ENCODE measurements around the gene HCN3. TPM values are rescaled to one million over a fixed set of nuclear protein-coding genes. Genes with fewer than 3 reads are reported as not detected.
"Not testable (repeated sequence)": the region's sequence is repeated elsewhere in the genome, so short reads cannot be mapped to it uniquely, and the experiment has no call there.

The HCN3 gene
- total and polyA plus RNA-seq, 4 experiments from 2014 or later: 0.10 to 5.3 (median 2.6) TPM

DNA sequence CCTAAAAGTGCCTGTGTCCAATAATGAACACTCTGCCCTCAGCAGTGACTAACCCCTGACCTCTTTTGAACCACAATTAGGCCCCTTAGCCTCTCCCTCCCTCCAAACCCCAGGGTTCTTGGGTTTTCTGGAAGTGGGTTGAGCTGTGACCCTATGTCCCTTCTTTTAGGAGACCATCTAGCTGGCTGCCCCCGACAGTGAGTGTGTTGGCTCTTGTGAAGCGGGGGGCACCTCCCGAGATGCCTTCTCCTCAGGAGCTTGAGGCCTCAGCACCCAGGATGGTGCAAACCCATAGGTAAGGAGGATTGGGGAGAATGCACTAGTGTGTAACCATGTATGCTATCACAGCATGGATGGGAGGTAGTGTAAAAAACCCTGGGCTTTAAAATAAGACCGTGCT is 50.7 kb downstream of the HCN3 start:
- Histone ChIP-seq H3K36me3 (ENCODE audit: insufficient read depth, low read length) (peaks cover 13% of the 10 kb centered on the region), H3K4me3 (ENCODE audit: low read length in 2 of 2) (no peak overlapping the region), H3K27ac (ENCODE audit: low read depth, low read length) (no peak overlapping the region), H3K4me1 (ENCODE audit: insufficient read depth, low read length) (peaks cover 6% of the 10 kb centered on the region), H3K27me3 (ENCODE audit: insufficient read depth, low read length) (no peaks in the 10 kb centered on the region), H3K9me3 (ENCODE audit: control insufficient read depth in 1 of 2, low read length in 2 of 2) (no peaks in the 10 kb centered on the region)
- peak overlapping the region in 1 of 8 donors; percentile 39 for H3K4me3 Mint-ChIP-seq
- ChIA-PET POLR2A (ENCODE audit: partially characterized antibody) (interaction anchor here (0.6 to 2.3 kb wide), 7 partner anchors 11 to 135 kb away, joined by 3 to 6 read pairs (median 3); partner anchors contain the start of gene FDPS), CTCF (ENCODE audit: partially characterized antibody) (interaction anchor here (1.6 kb wide), 1 partner anchor 77 kb away, joined by 6 read pairs; no protein-coding TSS in a partner anchor)
- no peak for DNase-seq
- H3K27ac Mint-ChIP-seq: peak overlapping the region in 2 of 7 donors; percentile 35 to 53
- peaks cover 2 to 17% (median 9%) of the 10 kb centered on the region in 4 donors for H3K4me1 Mint-ChIP-seq
- H3K9me3 Mint-ChIP-seq: no peaks in the 10 kb centered on the region
- peaks cover 9 to 17% of the 10 kb centered on the region in 2 donors for H3K36me3 Mint-ChIP-seq
- H3K27me3 Mint-ChIP-seq: no peaks in the 10 kb centered on the region
- intact Hi-C loops (cut with micrococcal nuclease): loop anchor here (10.0 kb wide), 1 partner anchor 153 kb away; the partner anchor contains the start of genes KRTCAP2 and TRIM46

GRCh38 chr1:155328856-155329255 is 51.6 kb downstream of the HCN3 start:
- intact Hi-C loops (cut with micrococcal nuclease): loop anchor here (10.0 kb wide), 1 partner anchor 154 kb away; the partner anchor contains the start of genes KRTCAP2 and TRIM46
- H3K36me3 ChIP-seq (ENCODE audit: insufficient read depth, low read length): peaks cover 13% of the 10 kb centered on the region
- H3K4me3 Mint-ChIP-seq; H3K27me3 ChIP-seq (ENCODE audit: insufficient read depth, low read length); H3K4me3 ChIP-seq (ENCODE audit: low read length in 2 of 2); H3K27me3 Mint-ChIP-seq; H3K9me3 ChIP-seq (ENCODE audit: control insufficient read depth in 1 of 2, low read length in 2 of 2); H3K27ac Mint-ChIP-seq; H3K27ac ChIP-seq (ENCODE audit: low read depth, low read length); H3K4me1 ChIP-seq (ENCODE audit: insufficient read depth, low read length); DNase-seq; H3K9me3 Mint-ChIP-seq: not testable (repeated sequence)
- POLR2A ChIA-PET (ENCODE audit: partially characterized antibody): interaction anchor here (1.0 to 2.3 kb wide), 3 partner anchors 10 to 78 kb away, joined by 3 to 6 read pairs (median 4); partner anchors contain the start of gene FDPS
- peaks cover 2 to 15% (median 9%) of the 10 kb centered on the region in 4 donors for H3K4me1 Mint-ChIP-seq
- peaks cover 13 to 22% of the 10 kb centered on the region in 2 donors for H3K36me3 Mint-ChIP-seq
- CTCF ChIA-PET (ENCODE audit: partially characterized antibody): interaction anchor here (1.6 kb wide), 1 partner anchor 77 kb away, joined by 6 read pairs; no protein-coding TSS in a partner anchor

DNA sequence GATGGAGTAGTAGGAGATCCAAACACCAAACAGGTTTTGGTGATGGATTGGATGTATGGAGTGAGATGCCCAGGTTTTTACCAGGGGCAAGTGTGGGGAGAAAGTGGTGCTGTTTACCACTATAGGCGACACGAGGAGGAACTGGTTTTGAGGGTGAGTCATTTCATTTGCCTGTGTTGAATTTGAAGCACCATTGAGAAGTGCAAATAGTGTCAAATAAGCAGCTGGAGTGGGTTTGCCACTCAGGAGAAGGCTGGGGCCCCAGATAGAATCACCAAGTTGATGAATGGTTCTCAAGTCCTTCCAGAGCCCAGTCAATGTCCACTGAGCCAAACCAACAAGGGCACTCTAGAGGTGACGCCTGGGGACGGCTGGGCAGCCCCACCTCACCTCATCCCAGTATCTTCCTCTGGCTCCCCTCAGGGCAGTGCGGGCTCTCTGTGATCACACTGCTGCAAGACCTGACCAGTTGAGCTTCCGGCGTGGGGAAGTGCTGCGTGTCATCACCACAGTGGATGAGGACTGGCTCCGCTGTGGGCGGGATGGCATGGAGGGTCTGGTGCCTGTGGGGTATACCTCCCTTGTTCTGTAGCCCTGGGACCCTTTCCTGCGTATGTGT is 52.8 kb downstream of the HCN3 start:
- Mint-ChIP-seq H3K4me1 (peaks cover 2 to 9% (median 9%) of the 10 kb centered on the region in 4 donors), H3K27ac (peak overlapping the region in 2 of 7 donors; percentile 46 to 68), H3K9me3 (no peaks in the 10 kb centered on the region), H3K36me3 (peaks cover 13 to 24% of the 10 kb centered on the region in 2 donors), H3K27me3 (no peaks in the 10 kb centered on the region), H3K4me3 (no peak overlapping the region)
- H3K9me3 ChIP-seq (ENCODE audit: control insufficient read depth in 1 of 2, low read length in 2 of 2): no peaks in the 10 kb centered on the region
- DNase-seq: no peak
- ChIA-PET POLR2A (ENCODE audit: partially characterized antibody) (no interaction called here), CTCF (ENCODE audit: partially characterized antibody) (no interaction called here)
- no peaks in the 10 kb centered on the region for H3K27me3 ChIP-seq (ENCODE audit: insufficient read depth, low read length)
- H3K4me1 ChIP-seq (ENCODE audit: insufficient read depth, low read length): peaks cover 2% of the 10 kb centered on the region
- H3K4me3 ChIP-seq (ENCODE audit: low read length in 2 of 2): no peak overlapping the region
- intact Hi-C loops (cut with micrococcal nuclease): loop anchor here (10.0 kb wide), 1 partner anchor 155 kb away; the partner anchor contains the start of genes KRTCAP2 and TRIM46
- H3K27ac ChIP-seq (ENCODE audit: low read depth, low read length): no peak overlapping the region
- H3K36me3 ChIP-seq (ENCODE audit: insufficient read depth, low read length): peaks cover 13% of the 10 kb centered on the region

- H3K4me1 Mint-ChIP-seq: peaks cover 0 to 5% (median 0%) of the 10 kb centered on the region in 4 donors
- ChIA-PET POLR2A (ENCODE audit: partially characterized antibody) (interaction anchor here (1.9 kb wide), 1 partner anchor 11 kb away, joined by 7 read pairs; no protein-coding TSS in a partner anchor), CTCF (ENCODE audit: partially characterized antibody) (interaction anchor here (0.9 kb wide), 2 partner anchors 11 kb away, joined by 3 to 4 read pairs; no protein-coding TSS in a partner anchor)
- no peak for DNase-seq
- H3K9me3 ChIP-seq (ENCODE audit: control insufficient read depth in 1 of 2, low read length in 2 of 2): no peaks in the 10 kb centered on the region
- H3K27me3 ChIP-seq (ENCODE audit: insufficient read depth, low read length): no peaks in the 10 kb centered on the region
- H3K36me3 Mint-ChIP-seq: peaks cover 31 to 62% of the 10 kb centered on the region in 2 donors
- peaks cover 49% of the 10 kb centered on the region for H3K36me3 ChIP-seq (ENCODE audit: insufficient read depth, low read length)
- intact Hi-C loops (cut with micrococcal nuclease): no loop called here
- no peaks in the 10 kb centered on the region for H3K4me1 ChIP-seq (ENCODE audit: insufficient read depth, low read length)
- no peak overlapping the region for H3K4me3 Mint-ChIP-seq
- no peaks in the 10 kb centered on the region for H3K9me3 Mint-ChIP-seq
- no peaks in the 10 kb centered on the region for H3K27me3 Mint-ChIP-seq
- H3K4me3 ChIP-seq (ENCODE audit: low read length in 2 of 2): no peak overlapping the region
- peak overlapping the region in 1 of 7 donors; percentile 18 for H3K27ac Mint-ChIP-seq
- no peak overlapping the region for H3K27ac ChIP-seq (ENCODE audit: low read depth, low read length)
Measured at GRCh38 chr1:155334962-155335361, 57.7 kb downstream of the HCN3 start.

Other genes starting within 250 kb of the HCN3 start
- 1 to 10 TPM; 4.0 to 4.1 TPM for gene DCST2, start 243.7 kb upstream of the HCN3 start, total RNA-seq
- gene DCST2, start 243.7 kb upstream of the HCN3 start, polyA plus RNA-seq: not detected
- under 1 TPM in 1 of 2 experiments, not detected in 1; 0.14 TPM for gene DCST1, start 243.6 kb upstream of the HCN3 start, total RNA-seq
- gene DCST1, start 243.6 kb upstream of the HCN3 start, polyA plus RNA-seq: not detected
- gene ADAM15, start 226.1 kb upstream of the HCN3 start, total RNA-seq: 10 to 100 TPM; 33.6 to 39.8 TPM
- gene ADAM15, start 226.1 kb upstream of the HCN3 start, polyA plus RNA-seq: 10 to 100 TPM; 14.8 to 18.2 TPM
- 1 to 10 TPM; 6.0 to 8.5 TPM for gene EFNA4, start 213.7 kb upstream of the HCN3 start, total RNA-seq
- 1 to 10 TPM; 2.5 to 3.5 TPM for gene EFNA4, start 213.7 kb upstream of the HCN3 start, polyA plus RNA-seq
- 1 to 10 TPM; 2.0 to 4.3 TPM for gene EFNA3, start 198.6 kb upstream of the HCN3 start, total RNA-seq
- gene EFNA3, start 198.6 kb upstream of the HCN3 start, polyA plus RNA-seq: 1 to 10 TPM in 1 of 2 donors, under 1 TPM in 1; 0.34 to 1.5 TPM
- gene EFNA1, start 149.6 kb upstream of the HCN3 start, total RNA-seq: 1 to 10 TPM; 1.2 to 1.9 TPM
- gene EFNA1, start 149.6 kb upstream of the HCN3 start, polyA plus RNA-seq: 1 to 10 TPM in 1 of 2 donors, under 1 TPM in 1; 0.84 to 2.0 TPM
- 10 to 100 TPM; 20.1 to 22.8 TPM for gene SLC50A1, start 141.6 kb upstream of the HCN3 start, total RNA-seq
- 10 to 100 TPM; 50.3 to 91.7 TPM for gene SLC50A1, start 141.6 kb upstream of the HCN3 start, polyA plus RNA-seq
- gene DPM3, start 136.9 kb upstream of the HCN3 start, total RNA-seq: 10 to 100 TPM; 51.6 to 53.6 TPM
- gene DPM3, start 136.9 kb upstream of the HCN3 start, polyA plus RNA-seq: 100 to 1,000 TPM; 101 to 119 TPM
- gene KRTCAP2, start 104.2 kb upstream of the HCN3 start, total RNA-seq: 100 to 1,000 TPM; 173 to 180 TPM
- 100 to 1,000 TPM; 469 to 488 TPM for gene KRTCAP2, start 104.2 kb upstream of the HCN3 start, polyA plus RNA-seq
- gene TRIM46, start 103.6 kb upstream of the HCN3 start, total RNA-seq: 1 to 10 TPM; 8.4 to 8.5 TPM
- gene TRIM46, start 103.6 kb upstream of the HCN3 start, polyA plus RNA-seq: 1 to 10 TPM; 1.6 to 3.6 TPM
- gene THBS3, start 69.6 kb upstream of the HCN3 start, total RNA-seq: 10 to 100 TPM; 30.9 to 33.5 TPM
- gene THBS3, start 69.6 kb upstream of the HCN3 start, polyA plus RNA-seq: 1 to 10 TPM; 6.1 to 6.7 TPM
- gene MTX1, start 68.8 kb upstream of the HCN3 start, total RNA-seq: 10 to 100 TPM; 17.7 to 18.2 TPM
- 10 to 100 TPM; 42.5 to 65.5 TPM for gene MTX1, start 68.8 kb upstream of the HCN3 start, polyA plus RNA-seq
- 10 to 100 TPM; 10.5 to 12.2 TPM for gene ENTREP3, start 22.0 kb upstream of the HCN3 start, total RNA-seq
- 1 to 10 TPM in 1 of 2 donors, under 1 TPM in 1; 0.50 to 1.8 TPM for gene ENTREP3, start 22.0 kb upstream of the HCN3 start, polyA plus RNA-seq
- gene SCAMP3, start 15.1 kb upstream of the HCN3 start, total RNA-seq: 100 to 1,000 TPM in 1 of 2 experiments, 10 to 100 TPM in 1; 94.4 to 101 TPM
- gene SCAMP3, start 15.1 kb upstream of the HCN3 start, polyA plus RNA-seq: 100 to 1,000 TPM; 132 to 160 TPM
- 100 to 1,000 TPM; 123 to 126 TPM for gene CLK2, start 4.0 kb upstream of the HCN3 start, total RNA-seq
- gene CLK2, start 4.0 kb upstream of the HCN3 start, polyA plus RNA-seq: 10 to 100 TPM; 11.4 to 21.5 TPM
- not detected for gene PKLR, start 24.0 kb downstream of the HCN3 start, total RNA-seq
- not detected for gene PKLR, start 24.0 kb downstream of the HCN3 start, polyA plus RNA-seq
- 10 to 100 TPM; 82.8 to 91.3 TPM for gene FDPS, start 31.4 kb downstream of the HCN3 start, total RNA-seq
- 100 to 1,000 TPM; 100 to 157 TPM for gene FDPS, start 31.4 kb downstream of the HCN3 start, polyA plus RNA-seq
- gene RUSC1, start 43.4 kb downstream of the HCN3 start, total RNA-seq: 10 to 100 TPM; 20.0 to 20.1 TPM
- 10 to 100 TPM in 1 of 2 donors, 1 to 10 TPM in 1; 6.8 to 11.8 TPM for gene RUSC1, start 43.4 kb downstream of the HCN3 start, polyA plus RNA-seq

All from CD4-positive, alpha-beta memory T cell (primary cell).